ENCODE measurements around the gene FBXW10B. TPM values are rescaled to one million over a fixed set of nuclear protein-coding genes. Genes with fewer than 3 reads are reported as not detected.
"Not testable (repeated sequence)": the region's sequence is repeated elsewhere in the genome, so short reads cannot be mapped to it uniquely, and the experiment has no call there.

Gene FBXW10B
- total RNA-seq, 4 donors from 2014 or later, result 0.30 to 2.2 TPM; not detected in 2

DNA sequence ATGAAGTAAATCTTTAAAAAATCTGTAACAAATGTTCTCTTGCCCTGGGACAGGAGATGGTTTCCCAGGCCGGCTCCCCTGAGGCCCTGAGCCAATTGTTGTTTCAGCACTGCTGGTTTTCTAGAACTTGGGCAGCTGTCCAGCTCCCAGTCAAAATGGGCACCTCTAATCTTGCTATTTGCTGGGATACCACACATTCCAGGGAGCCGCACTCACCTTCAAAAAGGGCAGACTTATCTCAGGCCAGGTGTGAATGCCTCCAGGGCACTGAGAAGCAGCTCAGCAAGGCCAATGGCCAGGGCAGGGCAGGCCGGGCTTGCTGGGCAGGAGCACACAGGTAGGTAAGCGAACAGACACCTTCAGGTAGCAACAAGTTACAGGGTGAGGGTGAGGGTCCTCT is 40.2 kb upstream of the FBXW10B start:
- H3K27ac ChIP-seq, result no peak overlapping the region
- peaks cover 0 to 15% (median 0%) of the 10 kb centered on the region in 3 donors for H3K36me3 ChIP-seq
- no peaks in the 10 kb centered on the region for H3K9me3 ChIP-seq
- H3K4me3 ChIP-seq, result no peak overlapping the region
- peaks cover 0 to 4% (median 0%) of the 10 kb centered on the region in 4 donors for H3K4me1 ChIP-seq
- TF ChIP-seq CTCF (IDR thresholded peaks at IDR 0.05) (no peak), EP300 (IDR thresholded peaks at IDR 0.05) (no peak), POLR2A (IDR thresholded peaks at IDR 0.05) (no peak)
- DNase-seq (ENCODE audit: low spot score in 2 of 2), result no peak
- H3K27me3 ChIP-seq, result no peaks in the 10 kb centered on the region
- 78 to 80% methylated on average over 4 of the region's 4 CpGs for WGBS, 2 donors

GRCh38 chr17:15659236-15659635 is 39.7 kb upstream of the FBXW10B start:
- TF ChIP-seq EP300 (IDR thresholded peaks at IDR 0.05) (no peak), POLR2A (IDR thresholded peaks at IDR 0.05) (no peak), CTCF (IDR thresholded peaks at IDR 0.05) (no peak)
- H3K27me3 ChIP-seq, result no peaks in the 10 kb centered on the region
- no peak overlapping the region for H3K27ac ChIP-seq
- H3K4me3 ChIP-seq, result no peak overlapping the region
- DNase-seq (ENCODE audit: low spot score in 2 of 2), result no peak
- peaks cover 0 to 11% (median 0%) of the 10 kb centered on the region in 3 donors for H3K36me3 ChIP-seq
- 90% methylated on average over 6 of the region's 6 CpGs for WGBS, 2 donors
- peaks cover 0 to 4% (median 0%) of the 10 kb centered on the region in 4 donors for H3K4me1 ChIP-seq
- H3K9me3 ChIP-seq, result no peaks in the 10 kb centered on the region

- Histone ChIP-seq H3K4me3 (no peak overlapping the region), H3K36me3 (peaks cover 0 to 4% (median 0%) of the 10 kb centered on the region in 3 donors), H3K4me1 (peaks cover 0 to 4% (median 0%) of the 10 kb centered on the region in 4 donors), H3K27ac (no peak overlapping the region), H3K9me3 (no peaks in the 10 kb centered on the region), H3K27me3 (no peaks in the 10 kb centered on the region)
- TF ChIP-seq EP300 (IDR thresholded peaks at IDR 0.05) (no peak), CTCF (IDR thresholded peaks at IDR 0.05) (no peak), POLR2A (IDR thresholded peaks at IDR 0.05) (no peak)
- no peak for DNase-seq (ENCODE audit: low spot score in 2 of 2)
- WGBS, 2 donors, result 84 to 87% methylated on average over 3 of the region's 3 CpGs
Observed at GRCh38 chr17:15658296-15658695, 38.8 kb upstream of the FBXW10B start.

- no peak for TF ChIP-seq EP300 (IDR thresholded peaks at IDR 0.05)
- no peak for TF ChIP-seq CTCF (IDR thresholded peaks at IDR 0.05)
- no peak for TF ChIP-seq POLR2A (IDR thresholded peaks at IDR 0.05)
- DNase-seq (ENCODE audit: low spot score in 2 of 2), result no peak
Observed at GRCh38 chr17:15657868-15658267, 38.4 kb upstream of the FBXW10B start.

DNA sequence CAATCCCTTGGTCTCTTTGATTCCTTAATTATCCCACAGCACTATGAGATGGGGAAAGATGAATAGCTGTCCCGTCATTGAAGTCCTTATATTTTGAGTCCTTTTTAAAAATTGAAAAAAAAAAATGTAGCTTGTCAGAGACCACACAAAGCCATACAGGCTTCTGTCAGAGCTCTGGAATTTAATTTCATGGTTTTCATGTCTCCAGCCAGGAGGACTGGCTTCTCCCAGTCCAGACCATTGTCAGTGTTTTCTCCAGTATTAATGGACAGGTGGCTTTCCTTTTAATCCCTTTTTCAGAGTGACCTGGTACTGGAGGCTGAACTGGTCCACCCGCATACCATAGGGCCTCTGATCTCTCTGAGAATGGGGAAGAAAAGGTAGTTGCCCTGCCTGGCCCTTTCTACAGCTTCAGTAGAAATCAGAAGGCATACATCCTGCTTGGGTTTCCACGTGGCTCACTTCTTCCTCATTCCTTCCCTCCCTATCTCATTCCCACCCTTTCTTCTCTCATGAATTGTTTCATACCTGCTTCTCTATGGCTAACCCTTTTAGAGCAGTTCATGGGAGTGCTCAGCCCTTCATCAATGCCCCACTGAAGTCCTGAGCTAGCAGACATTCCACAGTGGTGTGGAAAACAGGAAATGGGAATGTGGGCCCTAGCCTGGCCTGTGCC is 35.5 kb upstream of the FBXW10B start:
- Histone ChIP-seq H3K4me1 (peaks cover 0 to 24% (median 6%) of the 10 kb centered on the region in 4 donors), H3K27ac (no peak overlapping the region), H3K4me3 (no peak overlapping the region), H3K36me3 (peaks cover 0 to 4% (median 0%) of the 10 kb centered on the region in 3 donors), H3K27me3 (no peaks in the 10 kb centered on the region), H3K9me3 (no peaks in the 10 kb centered on the region)
- no peak for TF ChIP-seq EP300 (IDR thresholded peaks at IDR 0.05)
- TF ChIP-seq POLR2A (IDR thresholded peaks at IDR 0.05), result no peak
- TF ChIP-seq CTCF (IDR thresholded peaks at IDR 0.05), result no peak
- no peak for DNase-seq (ENCODE audit: low spot score in 2 of 2)
- 51 to 52% methylated on average over 3 of the region's 3 CpGs for WGBS, 2 donors

More at GRCh38 chr17:15657868-15658267, 38.4 kb upstream of the FBXW10B start:
- no peaks in the 10 kb centered on the region for H3K27me3 ChIP-seq
- H3K27ac ChIP-seq, result no peak overlapping the region
- H3K4me1 ChIP-seq, result peaks cover 0 to 4% (median 0%) of the 10 kb centered on the region in 4 donors
- H3K36me3 ChIP-seq, result peaks cover 0 to 4% (median 0%) of the 10 kb centered on the region in 3 donors
- no peaks in the 10 kb centered on the region for H3K9me3 ChIP-seq
- no peak overlapping the region for H3K4me3 ChIP-seq

DNA sequence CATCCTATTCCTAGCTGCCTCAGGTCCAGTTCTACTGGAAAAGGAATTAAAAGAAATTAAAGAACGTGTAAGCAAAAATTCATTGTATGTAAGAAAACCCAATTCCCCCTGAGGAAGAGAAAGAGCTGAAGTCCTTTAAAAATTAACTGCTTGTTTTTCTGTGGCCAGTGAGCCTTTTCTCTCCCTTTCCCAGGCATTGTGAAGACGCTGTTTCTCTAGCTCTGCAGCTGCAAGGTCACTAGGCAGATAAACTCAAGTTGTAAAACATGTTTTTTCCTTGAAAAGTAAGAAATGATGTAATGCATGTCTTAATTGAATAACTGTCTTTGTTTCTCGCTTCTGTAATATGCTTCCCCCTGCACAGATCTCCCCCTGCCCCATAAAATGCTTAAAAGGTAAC is 34.9 kb upstream of the FBXW10B start:
- H3K27me3 ChIP-seq; H3K27ac ChIP-seq; H3K36me3 ChIP-seq; H3K9me3 ChIP-seq; DNase-seq (ENCODE audit: low spot score in 2 of 2); H3K4me3 ChIP-seq: not testable (repeated sequence)
- WGBS, 2 donors, result 44 to 48% methylated on average over 3 of the region's 3 CpGs
- peaks cover 0 to 31% (median 7%) of the 10 kb centered on the region in 4 donors for H3K4me1 ChIP-seq
